ENCODE data around the gene AHCYL1.
"Not testable (repeated sequence)": the region's sequence is repeated elsewhere in the genome, so short reads cannot be mapped to it uniquely, and the experiment has no call there.

Gene AHCYL1

DNA sequence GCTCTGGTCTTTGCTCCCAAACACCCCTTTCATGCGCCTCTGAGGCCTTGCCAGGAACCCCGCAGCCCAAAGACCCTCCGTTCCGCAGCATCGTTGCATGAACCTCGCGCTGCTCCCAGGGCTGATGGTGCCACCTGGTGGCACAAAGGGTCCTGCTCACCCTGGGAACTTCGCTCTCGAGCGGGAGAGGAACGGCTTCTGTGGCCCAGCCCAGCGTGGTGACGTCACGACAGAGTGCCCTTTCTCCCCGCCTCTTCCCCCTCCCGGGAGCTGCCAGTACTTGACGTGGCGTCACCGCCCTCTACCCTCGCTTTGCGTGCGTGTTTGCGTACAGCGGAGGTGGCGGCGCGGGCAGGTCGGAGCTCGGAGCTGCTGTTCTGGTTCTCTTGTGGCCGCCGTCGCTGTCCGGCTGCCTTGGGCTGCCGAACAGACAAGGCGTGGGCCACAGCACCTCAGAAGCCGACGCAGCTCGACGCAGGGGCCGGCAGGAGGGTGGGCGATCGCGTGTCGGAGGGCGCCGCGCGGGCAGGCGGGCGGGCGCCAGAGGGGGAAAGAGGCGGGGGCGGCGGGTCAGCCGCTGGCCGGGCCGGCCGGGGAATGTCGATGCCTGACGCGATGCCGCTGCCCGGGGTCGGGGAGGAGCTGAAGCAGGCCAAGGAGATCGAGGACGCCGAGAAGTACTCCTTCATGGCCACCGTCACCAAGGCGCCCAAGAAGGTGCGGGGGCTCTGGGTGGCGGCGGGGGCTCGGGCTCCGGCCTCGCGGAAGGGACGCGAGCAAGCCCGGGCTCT, at the start of gene AHCYL1:
TSS of gene AHCYL1 (plus strand) at position 310 of the 791 bp plus-strand sequence. CDS start at position 598, 288 bp downstream.
- DNase-seq: peak; percentile 99

DNA sequence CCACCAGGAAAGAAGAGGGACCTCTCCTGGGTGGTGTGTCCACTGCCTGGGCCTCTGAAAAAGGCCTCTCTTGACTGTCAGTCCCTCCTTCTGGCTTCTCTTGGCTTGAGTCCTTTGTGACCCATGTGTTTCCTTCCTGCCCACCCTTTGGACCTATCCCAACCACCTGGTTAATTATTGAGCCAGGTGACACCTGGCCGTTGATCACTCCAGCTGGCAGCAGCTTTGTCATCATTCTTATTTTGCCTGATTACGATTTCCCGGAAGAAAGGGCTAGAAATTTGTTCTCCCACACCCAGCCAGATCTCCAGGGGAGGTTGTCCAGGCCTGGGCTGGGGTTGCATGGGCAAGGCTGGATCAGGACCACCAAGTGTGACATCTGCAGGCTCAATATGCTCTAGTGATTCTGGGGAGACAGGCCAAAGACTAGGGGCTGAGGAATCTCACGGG, 49.1 kb upstream of the AHCYL1 start:
- DNase-seq: no peak

DNA sequence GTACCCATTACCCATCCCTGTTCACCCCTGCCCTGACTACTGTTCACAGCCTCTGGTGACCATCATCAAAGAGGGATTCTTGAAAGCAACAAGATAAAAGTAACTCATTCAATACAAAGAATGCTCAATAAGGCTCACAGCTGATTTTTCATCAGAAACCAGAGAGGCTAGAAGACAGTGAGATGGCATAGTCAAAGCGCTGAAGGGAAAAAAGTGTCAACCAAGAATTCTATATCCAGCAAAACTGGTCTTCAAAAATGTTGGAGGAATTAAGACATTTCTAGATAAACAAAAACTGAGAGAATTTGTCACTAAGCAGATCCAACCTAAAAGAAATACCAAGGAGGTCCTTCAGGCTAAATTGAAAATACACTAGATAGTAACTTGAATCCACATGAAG, 46.8 kb upstream of the AHCYL1 start:
- no peak for DNase-seq

DNA sequence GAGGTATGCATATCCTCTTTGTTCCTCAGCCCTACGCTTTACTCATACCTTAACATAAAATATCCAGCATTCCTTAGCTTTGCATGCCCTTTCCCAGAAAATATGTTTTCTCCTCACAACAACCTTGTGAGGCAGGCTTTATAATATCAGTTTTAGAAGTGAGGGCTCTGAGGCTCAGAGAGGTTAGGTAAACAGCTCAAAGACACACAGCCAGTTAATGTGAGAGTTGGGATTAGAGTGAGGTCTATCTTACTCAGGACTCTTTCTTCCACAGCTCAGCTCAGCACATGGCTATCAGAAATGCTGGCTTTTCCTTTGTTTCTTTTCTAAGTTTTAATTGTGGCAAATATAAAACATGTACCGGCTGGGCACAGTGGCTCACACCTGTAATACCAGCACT, 46.0 kb upstream of the AHCYL1 start:
- DNase-seq: no peak

DNA sequence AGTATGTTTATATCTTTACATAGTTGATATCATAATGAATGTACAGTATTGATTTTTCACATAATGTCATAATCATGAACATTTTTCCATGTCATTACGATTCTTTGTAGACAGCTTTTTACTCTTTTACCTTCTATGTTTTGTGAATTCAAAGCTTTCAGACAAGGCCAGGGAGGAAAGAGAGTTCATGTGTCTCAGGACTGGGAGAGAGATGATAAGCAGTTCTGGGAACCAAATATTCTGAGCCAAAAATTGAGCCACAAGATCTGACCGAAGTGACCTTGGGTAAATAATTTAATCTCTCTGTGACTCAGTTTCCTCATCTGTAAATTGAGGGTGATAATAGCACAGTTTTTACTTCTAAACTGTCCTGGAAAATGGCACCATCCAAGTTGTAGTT, 42.1 kb upstream of the AHCYL1 start:
- DNase-seq: no peak

DNA sequence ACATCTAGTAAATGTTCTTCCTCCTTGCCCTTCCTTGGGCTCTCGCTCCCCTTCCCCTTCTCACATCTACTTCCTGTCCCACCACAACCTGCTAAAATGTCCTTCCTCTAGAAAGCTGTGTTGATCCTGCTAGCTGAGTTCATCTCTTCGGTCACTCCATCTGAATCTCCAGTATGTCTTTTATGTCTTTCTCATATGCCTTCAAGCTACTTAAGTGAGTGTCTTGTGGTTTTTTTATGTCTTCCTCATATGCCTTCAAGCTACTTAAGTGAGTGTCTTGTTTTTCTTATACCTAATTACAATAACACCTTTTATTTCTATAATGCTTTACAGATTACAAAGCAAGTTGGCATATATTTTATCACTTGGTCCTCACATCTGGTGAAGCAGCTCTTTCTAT, 40.0 kb upstream of the AHCYL1 start:
- no peak for DNase-seq

DNA sequence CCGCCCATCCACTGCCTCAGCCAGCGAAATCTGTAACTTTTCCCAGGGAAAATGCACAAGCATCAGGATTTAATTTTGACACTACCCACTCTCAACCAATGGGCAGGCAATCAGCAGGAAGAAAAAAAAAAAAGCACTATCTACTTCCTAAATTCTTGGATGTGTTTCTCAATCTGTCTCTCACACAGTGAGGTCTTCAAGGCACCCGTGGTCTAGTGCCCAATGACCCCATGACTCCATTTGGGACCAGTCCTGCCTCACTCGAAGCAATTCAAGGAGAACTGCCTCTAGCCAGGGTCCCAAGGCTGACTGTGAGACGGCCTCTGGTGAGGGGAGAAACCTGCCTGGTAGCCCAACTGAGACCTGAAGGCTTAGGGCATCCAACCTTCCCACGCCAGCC, 38.1 kb upstream of the AHCYL1 start:
- DNase-seq: no peak

DNA sequence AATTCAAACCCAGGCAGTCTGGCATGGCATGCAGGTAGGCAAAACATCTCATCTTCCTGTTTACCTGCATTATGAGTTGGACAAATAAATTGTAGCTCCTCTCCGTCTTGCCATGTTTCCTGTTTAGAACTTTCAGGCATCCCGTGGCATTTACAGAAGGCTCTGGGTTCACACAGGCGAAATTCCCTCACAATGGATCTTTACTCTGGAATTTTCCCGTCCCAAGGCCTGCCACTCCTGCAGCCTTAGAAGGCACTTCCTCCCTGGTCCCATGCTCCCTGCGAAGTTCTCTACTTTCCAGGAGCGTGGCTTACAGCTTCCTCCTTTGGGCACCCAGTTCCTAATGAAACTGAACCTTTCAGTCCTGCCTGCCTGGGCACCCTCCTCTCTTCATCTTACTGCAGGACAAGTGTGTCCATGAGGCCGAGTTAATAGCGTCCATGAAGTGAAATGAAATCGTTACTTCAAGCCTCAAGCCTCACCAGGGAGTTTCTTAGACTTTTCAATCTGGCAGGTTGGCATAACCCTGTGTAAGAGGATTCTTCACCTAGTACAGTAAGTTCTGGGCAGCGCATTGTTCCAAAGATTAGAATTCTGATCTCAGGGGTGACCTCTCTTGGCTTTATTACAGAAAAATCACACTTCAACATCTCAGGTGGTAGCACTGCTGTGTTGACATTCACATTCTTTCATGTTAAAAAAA, 36.8 kb upstream of the AHCYL1 start:
- no peak for DNase-seq

DNA sequence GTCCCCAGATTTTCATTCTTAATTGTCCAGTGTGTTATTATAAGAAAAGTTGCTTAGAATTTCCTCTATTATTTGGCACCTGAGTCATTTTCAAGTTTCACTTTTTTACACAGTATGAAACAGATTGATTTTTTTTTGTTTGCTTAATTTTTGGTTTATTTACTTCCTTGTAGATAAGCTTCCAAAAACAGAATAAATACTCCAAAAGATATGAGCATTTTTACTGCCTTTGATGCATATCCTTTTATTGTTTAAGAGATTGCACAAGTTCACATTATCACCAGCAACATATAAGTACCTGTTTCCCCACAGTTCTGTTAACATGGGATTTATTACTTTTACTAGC, 36.3 kb upstream of the AHCYL1 start:
- DNase-seq: no peak

DNA sequence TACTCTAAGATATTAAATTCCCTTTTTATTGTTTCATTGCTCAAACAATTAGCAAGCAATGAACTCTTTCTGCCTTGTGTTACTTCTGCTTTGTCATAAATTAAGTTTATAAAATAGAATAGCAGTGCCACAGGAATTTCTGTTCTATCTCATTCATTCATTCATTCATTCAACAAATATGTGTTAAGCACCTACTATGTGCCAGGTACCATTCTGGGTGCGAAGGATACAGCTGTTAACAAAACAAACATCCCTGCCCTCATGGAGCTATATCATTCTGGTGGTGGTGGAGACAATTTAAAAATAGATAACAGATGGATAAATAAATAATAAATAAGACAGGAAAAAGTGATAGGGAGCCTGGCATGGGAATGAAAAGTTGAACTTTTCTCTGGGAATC, 34.5 kb upstream of the AHCYL1 start:
- no peak for DNase-seq

DNA sequence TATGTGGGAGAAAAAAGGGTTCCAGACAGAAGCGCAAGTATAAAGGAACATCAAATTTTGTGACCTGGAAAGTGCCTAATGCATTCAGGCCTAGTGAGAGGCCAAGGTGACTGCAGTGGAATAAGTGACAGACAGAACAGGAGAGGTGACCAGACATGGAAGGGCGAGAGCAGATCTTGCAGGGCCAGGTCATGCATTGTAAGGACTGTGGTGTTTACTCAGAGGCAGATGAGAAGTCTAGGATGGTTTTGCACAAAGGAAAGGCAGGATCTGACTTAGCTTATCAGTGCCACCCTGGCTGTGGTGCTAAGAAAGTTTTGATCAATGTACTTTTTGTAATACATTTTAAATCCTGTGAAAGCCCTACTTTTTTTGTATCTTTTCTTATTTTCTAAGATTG, 34.1 kb upstream of the AHCYL1 start:
- no peak for DNase-seq

DNA sequence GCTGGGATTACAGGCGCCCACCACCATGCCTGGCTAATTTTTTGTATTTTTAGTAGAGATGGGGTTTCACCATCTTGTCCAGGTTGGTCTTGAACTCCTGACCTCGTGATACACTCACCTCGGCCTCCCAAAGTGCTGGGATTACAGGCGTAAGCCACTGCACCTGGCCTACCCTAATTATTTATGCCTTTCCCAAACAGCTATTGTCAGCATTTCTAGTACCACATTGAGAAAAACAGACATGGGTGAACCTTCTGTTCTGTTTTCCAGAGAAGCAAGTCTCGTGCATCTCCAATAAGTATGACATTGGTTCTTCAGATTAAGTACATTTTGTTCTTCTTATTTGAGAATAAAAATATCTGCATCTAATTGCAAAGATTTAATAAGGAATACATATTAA, 33.1 kb upstream of the AHCYL1 start:
- not testable (repeated sequence) for DNase-seq

DNA sequence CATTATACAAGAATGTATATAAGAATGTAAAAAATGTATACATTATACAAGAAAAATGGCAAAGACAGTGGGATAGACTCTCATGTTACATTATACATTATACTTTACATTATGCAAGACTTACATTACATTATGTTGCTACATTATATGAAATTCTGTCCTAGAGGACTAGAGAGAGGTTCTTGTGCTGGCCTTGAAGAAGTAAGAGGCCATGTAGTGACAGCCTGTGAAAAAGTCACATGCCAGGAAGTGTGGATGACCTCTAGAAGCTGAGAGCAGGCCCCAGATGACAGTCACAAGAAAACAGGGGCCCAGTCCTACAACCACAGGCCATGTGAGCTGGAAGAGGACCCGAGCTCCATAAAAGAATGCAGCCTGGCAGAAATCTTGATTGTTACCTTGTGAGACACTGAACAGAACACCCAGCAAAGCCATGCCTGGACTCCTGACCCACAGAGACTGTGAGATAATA, 30.5 kb upstream of the AHCYL1 start:
- no peak for DNase-seq

DNA sequence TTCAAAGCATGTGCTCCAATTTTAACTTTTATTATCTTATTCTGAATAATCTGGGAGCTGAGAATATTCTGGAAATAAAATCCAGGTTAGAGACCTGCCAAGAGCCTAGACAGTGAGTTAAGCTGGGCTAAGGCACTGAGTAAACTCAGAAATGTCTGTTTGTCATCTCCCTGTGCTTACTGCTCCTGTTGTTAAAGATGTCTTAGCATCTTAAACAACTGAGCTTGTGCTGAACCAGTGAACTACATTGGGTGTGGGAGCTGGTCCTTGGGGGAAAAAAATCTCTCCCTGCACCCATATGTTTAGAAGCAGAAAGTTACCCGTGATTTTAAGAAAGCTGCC, 25.0 kb upstream of the AHCYL1 start:
- no peak for DNase-seq

DNA sequence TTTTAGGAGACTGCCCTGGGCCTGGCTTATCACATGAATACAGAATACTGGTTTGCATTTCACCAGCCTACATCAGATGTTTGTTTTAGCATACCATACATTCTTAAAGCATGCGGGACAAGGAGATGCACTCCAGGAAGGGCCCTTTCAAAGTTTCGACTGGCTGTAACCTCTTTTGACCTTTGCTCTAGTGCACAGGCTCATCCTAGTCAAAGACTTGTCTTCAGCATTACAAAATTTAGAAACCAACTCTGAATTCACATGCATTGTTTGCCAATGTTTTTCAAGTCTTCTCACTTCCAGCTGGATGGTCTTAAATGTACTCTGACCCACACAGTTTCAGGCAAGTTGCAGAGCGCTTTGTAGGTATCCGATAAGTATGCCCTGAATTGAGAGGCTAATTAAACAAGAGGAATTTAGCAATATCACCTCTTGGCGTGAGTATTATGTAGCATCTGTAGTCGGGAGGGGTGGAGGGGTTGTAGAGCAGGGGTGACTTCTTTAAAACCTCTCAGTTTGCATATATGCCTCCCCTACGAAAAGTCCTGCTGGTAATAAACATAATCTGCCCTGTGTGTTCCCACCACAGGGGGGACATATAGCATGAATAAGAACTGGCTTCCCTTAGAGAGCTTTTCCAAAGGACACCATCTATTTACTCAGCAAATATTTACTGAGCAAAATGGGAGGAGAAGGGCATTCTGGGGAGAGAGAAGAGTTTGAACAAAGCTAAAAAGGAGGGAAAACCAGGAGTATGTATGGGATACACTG, 24.4 kb upstream of the AHCYL1 start:
- DNase-seq: no peak

DNA sequence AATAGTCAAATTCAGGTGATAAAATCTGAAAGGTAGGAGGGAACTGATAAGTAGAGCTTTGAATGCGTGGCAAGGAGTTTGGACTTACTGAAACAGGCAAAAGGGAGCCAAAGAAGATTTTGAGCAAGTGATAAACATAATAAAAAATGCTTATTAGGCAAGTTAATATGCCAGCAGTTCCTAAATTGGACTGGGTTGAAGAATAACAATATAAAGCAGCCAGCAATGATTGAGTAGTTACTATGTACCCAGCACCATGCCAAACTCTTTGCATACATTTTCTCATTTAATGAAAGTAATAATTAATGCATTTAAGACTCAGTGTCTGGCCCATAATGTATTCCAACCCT, 23.8 kb upstream of the AHCYL1 start:
- no peak for DNase-seq

DNA sequence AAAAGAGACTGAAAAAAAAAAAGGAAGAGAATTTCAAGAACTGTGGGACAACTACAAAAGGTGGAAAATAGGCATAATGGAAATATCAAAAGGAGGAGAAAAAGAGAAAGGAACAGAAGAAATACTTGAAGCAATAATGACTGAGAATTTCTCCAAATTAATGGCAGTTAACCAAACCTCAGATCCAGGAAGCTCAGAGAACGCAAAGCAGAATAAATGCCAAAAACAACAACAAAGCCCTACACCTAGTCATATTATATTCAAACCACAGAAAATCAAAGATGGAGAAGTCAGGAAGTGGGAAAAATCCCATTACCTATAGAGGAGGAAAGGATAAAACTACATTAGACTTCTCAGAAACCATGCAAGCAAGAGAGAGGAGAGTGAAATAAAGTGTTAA, 20.7 kb upstream of the AHCYL1 start:
- no peak for DNase-seq

DNA sequence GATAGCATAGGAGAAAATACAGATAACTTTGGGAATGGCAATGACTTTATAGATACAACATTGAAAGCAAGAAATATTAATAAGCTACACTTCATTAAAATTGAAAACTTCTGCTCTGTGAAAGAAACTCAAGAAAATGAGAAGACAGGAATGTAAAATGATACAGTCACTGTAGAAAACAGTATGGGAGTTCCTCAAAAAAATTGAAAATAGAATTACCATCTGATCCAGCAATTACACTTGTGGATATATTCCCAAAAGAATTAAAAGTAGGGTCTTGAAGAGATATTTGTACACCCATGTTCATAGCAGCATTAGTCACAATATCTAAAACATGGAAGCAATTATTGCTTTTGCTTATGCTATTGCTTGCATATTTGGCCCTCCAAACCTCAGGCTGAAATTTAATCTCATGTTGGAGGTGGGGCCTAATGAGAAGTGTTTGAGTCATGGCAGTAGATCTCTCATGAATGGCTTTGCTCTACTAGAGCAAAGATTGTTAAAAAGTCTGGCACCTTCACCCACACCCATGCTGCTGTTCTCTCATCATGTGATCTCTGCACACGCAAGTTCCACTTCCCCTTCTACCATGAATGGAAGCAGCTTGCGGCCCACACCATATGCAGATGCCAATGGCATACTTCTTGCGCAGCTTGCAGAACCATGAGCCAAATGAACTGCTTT, 15.3 kb upstream of the AHCYL1 start:
- DNase-seq: no peak

DNA sequence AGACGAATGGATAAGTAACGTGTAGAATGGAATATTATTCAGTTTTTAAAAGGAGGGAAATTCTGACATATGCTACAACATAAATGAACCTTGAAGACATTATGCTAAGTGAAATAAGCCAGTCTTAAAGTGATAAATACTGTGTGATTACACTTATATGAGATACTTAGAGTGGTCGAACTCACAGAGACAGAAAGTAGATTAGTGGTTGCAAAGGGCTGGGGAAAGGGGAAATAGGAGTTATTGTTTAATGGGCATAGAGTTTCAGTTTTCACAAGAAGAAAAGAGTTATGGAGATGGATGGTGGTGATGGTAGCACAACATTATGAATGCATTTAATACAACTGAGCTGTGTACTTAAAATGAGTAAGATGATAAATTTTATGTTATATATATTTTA, 14.7 kb upstream of the AHCYL1 start:
- DNase-seq: no peak

DNA sequence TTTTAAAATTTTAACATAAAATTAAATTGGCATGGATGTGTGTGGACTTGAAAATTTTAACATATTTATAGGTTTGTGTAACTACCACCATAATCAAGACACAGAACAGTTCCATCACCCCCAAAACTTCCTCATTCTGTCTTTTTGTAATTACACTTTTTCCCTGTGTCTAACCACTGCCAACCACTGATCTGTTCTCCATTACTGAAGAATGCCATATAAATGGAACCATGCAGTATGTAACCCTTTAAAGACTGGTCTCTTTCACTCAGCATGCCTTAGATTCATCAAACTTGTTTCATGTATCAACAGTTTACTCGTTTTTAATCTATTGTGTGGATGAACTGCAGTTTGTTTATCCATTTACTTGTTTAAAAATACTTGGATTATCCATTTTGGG, 13.0 kb upstream of the AHCYL1 start:
- DNase-seq: no peak

DNA sequence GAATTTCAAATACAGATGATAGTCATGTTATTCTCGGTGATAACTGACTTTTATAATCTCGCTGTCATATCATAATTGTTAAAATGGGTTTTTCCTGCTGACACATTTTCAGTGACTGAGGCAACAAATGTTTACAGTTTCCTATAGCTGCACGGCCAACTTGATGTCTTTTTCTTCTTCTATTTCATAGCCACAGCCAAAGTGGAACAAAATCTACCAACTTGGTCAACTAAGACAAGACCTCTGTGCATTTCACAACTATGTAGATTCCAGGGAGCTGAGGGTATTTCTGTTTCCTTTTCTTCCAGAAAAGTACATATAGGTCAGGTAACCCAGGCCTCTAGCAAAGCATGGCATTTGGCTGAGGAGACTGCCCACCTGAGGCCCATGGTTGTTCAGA, 10.4 kb upstream of the AHCYL1 start:
- no peak for DNase-seq

DNA sequence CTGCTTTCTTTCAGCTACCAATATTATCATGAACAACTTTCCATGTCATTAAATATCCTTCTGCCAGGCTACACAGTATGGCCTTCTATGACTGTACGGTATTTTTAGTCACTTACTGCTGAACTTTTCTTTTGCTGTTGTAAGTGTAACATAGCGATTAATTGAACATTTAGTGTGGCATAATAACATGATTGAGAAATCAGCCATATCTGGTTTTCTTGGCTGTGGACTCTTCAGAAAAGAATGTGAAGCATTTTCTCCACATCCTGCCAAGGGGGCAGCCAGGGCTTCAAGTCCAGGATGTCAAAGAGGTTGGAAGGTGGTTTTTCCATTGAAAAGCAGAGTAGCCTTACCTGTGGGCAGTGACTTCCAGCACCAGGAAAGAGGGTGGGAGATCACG, 8.8 kb upstream of the AHCYL1 start:
- DNase-seq: no peak

DNA sequence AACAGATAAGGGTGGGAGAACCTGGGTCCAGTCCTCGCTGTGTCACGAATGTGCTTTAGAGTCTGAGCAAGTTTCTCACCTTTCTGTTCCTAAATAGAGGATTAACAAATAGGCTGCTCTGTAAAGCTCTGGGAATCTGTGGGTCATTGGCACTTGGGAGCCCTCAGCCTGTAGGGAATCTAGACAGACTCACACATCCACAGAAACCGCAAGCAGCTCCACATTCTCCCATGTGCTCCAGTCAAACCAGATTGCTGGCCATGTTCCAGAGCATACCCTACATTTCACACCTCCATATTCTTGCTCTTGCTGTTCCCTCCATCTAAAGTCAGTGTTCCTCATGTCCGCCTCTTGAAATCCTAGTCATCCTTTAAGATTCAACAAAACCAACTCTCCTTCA, 7.8 kb upstream of the AHCYL1 start:
- no peak for DNase-seq

Measured in activated gamma-delta T cell treated with Interleukin-2 at 50 U/mL for 16 hours (primary cell).